HG02759 (cell line): ENCODE results near the gene APAF1.
"Not testable (repeated sequence)": the region's sequence is repeated elsewhere in the genome, so short reads cannot be mapped to it uniquely, and the experiment has no call there.

Experiments used
- ATAC-seq: cut with Tn5 transposase; IDR thresholded peaks from one replicate; pipeline ENCODE4 v1.9.1; 2021; ENCODE audit warnings: mild to moderate bottlenecking, moderate library complexity; ENCODE audit not compliant: unreplicated experiment

The APAF1 gene, protein sequence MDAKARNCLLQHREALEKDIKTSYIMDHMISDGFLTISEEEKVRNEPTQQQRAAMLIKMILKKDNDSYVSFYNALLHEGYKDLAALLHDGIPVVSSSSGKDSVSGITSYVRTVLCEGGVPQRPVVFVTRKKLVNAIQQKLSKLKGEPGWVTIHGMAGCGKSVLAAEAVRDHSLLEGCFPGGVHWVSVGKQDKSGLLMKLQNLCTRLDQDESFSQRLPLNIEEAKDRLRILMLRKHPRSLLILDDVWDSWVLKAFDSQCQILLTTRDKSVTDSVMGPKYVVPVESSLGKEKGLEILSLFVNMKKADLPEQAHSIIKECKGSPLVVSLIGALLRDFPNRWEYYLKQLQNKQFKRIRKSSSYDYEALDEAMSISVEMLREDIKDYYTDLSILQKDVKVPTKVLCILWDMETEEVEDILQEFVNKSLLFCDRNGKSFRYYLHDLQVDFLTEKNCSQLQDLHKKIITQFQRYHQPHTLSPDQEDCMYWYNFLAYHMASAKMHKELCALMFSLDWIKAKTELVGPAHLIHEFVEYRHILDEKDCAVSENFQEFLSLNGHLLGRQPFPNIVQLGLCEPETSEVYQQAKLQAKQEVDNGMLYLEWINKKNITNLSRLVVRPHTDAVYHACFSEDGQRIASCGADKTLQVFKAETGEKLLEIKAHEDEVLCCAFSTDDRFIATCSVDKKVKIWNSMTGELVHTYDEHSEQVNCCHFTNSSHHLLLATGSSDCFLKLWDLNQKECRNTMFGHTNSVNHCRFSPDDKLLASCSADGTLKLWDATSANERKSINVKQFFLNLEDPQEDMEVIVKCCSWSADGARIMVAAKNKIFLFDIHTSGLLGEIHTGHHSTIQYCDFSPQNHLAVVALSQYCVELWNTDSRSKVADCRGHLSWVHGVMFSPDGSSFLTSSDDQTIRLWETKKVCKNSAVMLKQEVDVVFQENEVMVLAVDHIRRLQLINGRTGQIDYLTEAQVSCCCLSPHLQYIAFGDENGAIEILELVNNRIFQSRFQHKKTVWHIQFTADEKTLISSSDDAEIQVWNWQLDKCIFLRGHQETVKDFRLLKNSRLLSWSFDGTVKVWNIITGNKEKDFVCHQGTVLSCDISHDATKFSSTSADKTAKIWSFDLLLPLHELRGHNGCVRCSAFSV (N-terminal part only)

DNA sequence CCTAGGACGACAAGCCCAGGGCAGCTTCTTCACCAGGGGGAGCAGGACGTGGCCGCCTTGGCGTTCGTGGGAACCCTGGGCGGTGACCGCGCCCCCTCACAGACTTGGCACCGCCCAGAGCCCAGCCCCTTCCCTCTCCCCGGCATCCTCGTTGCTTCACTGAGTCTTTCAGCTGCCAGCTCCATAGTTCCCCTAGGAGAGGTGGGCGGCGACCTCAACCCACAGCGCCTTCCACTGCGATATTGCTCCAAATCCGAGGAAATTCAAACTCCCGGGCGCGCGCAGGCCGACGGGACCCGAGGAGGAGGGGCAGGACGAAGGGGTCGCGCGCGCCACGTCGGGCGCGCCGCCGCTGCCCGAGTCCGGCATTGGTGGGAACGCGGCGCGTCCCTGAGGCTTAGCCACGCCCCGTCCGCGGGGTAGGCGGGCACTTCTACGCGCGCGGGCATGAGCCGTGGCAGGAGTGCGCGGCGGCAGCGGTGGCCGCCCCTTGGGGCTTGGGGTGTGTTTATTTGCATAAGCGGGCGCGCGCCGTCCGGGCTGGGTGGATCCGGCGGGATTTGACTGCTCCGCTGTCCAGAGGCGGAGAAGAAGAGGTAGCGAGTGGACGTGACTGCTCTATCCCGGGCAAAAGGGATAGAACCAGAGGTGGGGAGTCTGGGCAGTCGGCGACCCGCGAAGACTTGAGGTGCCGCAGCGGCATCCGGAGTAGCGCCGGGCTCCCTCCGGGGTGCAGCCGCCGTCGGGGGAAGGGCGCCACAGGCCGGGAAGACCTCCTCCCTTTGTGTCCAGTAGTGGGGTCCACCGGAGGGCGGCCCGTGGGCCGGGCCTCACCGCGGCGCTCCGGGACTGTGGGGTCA is at the start of gene APAF1, which contains the start of gene IKBIP:
TSS of gene APAF1 (plus strand) at position 579 of the 860 bp plus-strand sequence. CDS start 3,070 bp downstream, outside the sequence.
TSS of gene IKBIP (minus strand) at position 77 of the 860 bp plus-strand sequence. CDS start 87 bp downstream, outside the sequence.
- ATAC-seq: peak; percentile 85

DNA sequence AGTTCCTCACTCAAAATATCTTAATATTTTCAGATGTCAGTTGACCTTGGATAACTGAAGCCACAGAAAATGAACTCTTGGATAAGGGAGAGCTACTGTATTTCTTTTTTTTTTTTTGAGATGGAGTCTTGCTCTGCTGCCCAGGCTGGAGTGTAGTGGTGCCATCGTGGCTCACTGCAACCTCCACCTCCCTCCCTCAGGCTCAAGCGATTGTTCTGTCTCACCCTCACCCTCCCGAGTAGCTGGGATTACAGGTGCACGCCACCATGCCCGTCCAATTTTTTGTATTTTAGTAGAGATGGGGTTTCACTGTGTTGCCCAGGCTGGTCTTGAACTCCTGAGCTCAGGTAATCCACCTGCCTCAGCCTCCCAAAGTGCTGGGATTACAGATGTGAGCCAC is 47.8 kb upstream of the APAF1 start:
- not testable (repeated sequence) for ATAC-seq

DNA sequence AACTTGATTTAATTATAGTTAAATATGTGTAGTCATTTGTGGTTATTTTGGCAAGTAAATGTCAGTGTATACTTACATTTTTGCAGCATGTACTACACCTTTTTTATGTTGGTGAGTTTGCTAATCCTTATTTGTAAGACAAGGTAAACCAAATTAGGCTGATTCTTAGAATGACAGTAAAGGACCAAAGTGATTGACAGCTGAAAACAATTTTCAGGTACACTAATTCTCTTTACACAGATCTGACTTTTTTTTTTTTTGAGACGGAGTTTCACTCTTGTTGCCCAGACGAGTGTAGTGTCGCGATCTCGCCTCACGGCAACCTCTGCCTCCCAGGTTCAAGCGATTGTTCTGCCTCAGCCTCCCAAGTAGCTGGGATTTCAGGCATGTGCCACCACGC is 43.2 kb upstream of the APAF1 start:
- ATAC-seq: no peak

DNA sequence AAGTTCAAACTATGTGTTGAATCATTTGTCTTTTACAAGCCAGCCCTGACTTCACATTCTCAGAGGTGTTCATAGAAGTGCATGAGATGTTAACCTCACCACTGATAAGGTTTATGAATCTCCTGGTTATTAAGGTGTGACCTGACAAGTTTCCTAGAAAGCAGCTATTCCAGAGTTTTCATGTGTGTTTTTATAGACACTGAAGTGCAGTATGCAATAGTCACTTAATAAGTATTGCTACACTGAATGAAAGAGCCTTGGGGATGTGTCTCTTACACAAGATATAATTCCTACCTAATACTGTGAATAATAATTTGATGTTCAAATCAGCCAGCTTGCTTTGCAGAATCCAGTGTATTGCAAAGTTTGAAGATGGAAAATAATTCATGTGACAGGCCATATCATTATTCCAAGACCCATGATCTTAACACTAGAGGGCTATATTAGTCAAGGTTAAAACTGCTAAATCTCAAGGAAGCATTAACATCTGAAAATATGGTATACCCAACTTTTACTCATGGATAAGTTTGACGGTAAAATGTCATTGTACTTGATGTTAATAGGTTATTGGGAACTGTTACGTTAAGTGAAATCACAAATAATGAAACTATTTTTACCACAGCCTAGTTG is 38.6 kb upstream of the APAF1 start:
- no peak for ATAC-seq

DNA sequence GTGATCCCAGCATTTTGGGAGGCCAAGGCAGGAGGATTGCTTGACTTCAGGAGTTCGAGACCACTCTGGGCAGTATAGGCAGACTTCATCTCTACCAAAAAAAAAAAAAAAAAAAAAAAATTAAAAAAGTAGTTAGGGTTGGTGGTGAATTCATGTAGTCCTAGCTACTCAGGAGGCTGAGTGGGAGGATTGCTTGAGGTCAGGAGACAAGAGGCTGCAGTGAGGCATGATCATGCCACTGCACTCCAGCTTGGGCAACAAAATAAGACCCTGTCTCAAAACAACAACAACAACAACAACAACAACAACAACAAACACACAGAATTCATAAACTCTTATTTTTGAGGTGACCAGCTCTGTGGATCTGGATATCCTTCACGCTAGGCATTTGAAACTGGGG is 34.5 kb upstream of the APAF1 start:
- no peak for ATAC-seq

DNA sequence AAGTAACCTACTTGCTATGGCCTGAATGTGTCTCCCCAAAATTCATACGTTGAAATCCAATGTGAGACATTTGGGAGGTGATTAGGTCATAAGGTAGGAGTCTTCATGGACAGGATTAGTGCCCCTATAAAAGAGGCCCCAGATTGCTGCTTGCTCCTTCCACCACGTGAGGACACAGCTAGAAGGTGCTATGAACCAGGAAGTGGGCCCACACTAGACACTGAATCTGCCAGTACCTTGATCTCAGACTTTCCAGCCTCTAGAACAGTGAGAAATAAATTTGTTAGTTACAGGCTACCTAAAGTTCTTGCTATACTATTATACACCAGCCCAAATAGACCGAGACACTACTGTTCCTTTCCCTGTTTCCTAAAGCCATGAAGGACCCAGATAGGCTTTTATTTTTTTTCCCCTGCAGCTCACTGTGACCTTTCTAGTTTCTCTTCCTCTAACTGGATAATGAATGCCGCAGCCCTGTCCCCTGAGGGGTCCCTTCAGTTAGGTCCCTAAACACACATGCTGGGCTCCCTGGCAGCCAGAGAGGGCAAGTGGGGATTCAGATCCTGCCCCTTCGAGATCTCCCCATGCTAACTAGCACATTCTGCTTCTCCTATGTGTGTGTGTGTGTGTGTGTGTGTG is 32.3 kb upstream of the APAF1 start:
- ATAC-seq: peak; percentile 93

DNA sequence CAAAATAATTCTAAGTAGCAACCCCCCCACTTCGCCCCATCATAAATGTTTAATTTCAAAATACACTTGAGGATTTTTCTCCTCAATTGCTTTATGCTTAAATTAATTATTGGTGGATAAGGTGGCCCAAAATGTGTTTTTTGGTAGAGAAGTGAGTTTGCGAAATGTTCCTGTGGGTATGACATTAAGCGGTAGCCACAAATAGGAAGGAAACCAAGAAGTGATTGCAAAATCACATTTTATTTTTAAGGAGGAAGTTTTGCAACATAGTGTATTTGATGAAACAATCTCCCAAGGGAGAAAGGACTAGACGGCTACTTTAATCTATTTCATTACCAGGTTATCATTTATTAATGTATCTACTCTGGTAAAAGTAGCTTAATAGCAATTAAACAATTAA is 26.1 kb upstream of the APAF1 start:
- ATAC-seq: no peak

DNA sequence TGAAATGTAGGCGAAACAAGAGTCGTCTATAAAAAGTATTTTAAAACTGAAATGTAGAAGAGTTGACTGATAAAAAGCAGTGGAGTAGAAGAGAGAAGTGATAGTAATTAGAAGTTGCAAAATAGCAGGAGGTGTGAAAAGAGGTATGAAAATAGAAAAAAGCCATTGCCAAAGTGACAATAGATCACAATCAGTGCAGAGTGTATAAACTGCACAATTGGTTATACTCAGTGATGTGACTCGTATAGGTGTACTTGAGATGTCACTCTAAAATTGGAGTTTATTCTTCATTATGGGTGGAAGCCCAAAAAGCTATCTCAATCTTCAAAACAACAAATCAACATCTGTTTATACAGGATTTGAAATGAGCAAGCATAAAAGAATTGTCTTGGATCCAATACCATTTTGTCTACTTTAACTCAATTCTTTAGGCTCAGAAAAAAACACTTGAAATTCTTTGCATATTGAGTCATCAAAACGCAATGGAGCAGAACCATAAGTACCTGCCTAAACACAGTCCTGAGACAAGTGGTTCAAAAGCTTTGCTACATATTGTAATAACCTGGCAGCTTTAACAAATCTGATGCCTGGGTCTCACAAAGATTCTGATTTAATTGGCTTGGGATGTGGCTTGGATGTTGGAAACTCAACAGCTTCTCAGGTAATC is 9.3 kb upstream of the APAF1 start:
- peak; percentile 84 for ATAC-seq

DNA sequence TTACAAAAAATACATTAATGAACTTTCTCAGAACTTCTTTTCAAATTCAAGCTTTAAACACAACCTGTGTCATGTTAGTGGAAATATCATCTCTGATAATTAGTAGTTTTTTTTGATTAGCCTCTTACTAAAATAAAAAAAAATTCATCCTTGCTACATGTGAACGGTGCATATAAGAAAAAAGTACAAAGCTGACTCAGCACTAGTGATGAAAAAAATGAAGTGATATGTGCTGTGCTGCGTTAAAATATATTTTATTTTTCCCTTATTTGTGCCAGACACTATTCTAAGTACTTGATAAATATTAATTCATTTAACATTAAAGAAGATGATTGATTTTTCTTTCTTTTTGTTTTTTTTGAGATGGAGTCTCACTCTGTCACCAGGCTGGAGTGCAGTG is 8.0 kb upstream of the APAF1 start:
- ATAC-seq: no peak

DNA sequence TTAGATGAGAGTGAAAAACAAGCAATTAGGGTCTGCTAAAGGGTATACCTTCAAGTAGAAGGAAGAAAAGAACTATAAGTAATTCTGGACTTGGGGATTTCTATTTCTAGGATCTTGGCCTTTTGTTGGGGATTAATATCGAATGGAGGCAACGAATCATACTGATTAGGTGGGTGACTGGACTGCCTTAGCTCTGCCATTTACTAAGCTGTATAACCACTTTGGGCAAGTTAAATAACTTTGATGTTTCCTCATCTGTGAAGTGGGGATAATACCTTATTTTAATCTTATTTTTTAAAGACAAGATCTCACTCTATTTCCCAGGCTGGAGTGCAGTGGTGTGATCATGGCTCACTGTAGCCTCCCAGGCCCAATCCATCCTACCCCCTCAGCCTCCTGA is 7.1 kb upstream of the APAF1 start:
- no peak for ATAC-seq

DNA sequence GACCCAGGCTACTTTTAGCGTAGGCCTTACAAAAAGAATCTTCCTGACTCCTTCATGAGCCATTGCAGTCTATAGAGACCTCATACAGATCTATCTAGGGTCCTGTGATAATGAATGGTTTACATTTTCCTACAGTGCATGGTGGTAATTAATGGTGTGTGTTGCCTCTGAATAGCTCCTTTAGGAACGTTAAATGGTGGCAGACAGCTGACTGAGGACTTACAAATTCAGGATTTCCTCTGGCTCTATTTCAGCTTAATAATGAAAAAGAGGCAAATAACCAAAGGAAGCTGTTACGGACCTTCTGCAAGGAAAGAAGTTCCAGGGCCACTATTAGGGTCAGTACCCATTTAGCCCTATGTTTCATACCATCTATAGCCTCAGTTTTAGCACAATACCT is 5.6 kb upstream of the APAF1 start:
- no peak for ATAC-seq

DNA sequence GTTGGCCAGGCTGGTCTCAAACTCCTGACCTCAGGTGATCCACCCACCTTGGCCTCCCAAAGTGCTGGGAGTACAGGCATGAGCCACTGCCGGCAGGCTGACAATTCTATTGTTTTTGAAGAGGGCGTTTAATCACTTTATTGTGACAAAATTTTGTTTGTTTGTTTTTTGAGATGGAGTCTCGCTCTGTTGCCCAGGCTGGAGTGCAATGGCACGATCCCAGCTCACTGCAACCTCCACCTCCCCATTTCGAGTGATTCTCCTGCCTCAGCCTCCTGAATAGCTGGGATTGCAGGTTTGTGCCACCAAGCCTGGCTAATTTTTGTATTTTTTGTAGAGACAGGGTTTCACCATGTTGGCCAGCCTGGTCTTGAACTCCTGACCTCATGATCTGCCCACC is 2.3 kb upstream of the APAF1 start:
- not testable (repeated sequence) for ATAC-seq

DNA sequence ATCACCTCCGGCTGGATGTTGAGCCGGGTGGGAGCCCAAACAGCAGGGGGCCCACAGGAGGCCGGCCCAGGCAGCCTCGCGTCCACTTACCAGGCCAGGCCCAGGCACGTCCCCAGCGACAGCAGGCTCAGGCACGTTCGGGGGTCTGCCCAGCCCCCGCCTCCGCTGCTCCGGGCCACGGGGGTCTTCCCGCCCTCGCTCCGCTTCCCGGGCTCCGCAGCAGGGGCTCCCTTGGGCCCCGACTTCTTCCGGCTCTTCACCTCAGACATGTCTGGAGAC is 718 bp upstream of the APAF1 start:
- peak; percentile 20 for ATAC-seq

DNA sequence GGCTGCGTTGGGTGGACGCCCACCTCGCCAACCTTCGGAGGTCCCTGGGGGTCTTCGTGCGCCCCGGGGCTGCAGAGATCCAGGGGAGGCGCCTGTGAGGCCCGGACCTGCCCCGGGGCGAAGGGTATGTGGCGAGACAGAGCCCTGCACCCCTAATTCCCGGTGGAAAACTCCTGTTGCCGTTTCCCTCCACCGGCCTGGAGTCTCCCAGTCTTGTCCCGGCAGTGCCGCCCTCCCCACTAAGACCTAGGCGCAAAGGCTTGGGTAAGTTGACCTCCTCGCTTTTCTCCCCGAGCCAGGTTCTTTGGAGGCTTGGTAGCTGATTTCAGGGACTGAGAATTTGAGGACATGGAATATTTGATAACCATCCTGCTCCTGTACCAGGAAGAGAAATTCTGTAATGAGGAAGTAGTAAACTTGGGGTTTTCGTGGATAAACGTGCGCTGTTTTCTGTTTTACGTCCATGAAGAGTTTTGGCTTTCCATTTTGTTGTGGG is 530 bp downstream of the APAF1 start:
- ATAC-seq: peak; percentile 0

DNA sequence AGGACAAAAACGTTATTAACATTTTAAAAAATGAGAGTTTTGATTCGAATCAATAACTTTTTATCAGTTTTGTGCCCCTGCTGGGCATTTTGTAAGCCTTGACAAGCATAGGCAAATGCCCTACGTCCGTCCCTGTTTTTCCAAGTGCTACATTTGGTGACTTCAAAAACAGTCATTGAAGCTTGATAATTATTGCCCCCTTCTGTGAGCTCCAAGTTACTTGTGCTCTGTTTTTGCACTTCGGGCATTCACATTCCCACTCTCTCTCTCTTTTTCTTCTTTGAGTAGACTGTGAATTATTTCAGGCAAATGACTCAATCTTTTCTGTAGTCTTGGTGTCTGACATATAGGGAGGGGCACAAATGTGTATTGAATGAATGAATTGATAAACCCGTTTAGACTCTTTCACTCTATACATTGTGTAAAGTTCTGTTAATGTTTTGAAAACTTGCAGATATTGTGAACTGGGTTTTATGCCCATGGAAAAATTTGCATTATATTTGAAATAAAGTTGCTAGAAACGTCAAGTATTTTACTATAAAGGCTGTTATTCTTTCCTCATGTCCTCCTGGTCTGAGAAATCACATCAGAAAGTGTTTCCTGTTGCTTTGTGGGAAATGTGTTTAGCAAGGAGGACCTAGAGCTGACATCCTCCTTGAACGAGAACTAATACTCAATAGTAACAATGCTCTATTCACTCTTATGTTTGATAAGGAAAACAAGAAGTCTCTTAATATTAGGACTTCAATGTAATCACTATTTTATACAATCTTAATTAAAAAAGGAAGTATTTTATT is 1.4 kb downstream of the APAF1 start:
- no peak for ATAC-seq

DNA sequence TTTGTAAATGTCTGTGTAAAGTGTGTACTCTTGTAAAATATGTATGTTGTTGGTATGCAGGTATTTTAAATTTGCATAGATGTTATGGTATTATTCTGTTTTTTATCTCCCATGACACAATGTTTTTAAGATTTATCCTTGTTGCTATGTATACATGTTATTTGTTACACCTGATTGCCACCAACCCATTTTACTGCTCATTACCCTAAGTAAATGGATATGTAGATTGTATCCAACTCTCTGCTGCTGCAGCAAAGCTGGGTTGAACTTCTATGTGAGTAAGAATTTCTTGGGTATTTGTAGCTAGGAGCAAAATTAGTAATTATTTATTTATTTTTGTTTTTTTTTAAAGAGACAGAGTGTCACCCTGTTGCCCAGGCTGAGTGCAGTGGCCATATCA is 6.2 kb downstream of the APAF1 start:
- ATAC-seq: no peak

DNA sequence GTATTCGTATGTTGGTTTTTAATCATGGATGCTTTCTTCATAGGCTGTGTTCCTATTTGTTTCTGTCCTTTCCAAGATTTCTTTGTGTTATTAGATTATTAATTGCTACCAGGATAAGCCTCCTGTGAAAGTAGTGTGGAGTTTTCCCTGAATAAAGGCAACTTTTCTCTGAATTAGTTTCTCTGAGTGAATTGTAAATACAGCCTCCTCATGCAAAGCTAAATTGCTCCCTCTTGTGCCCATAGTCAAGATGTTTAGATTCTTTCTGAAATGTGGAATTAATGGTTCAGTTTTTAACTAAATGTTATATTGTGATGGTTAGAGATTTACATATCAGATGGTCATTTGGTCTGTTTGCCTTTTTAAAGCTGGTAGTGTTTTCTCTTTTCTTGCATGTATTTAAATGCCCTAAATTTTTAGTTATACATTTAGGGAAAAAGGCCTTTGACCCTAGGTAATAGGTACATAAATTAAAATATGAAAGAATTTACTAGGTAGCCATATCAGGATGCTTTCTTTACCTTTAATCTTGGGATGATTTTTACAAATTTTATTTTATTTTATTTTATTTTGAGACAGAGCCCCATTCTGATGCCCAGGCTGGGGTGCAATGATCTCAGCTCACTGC is 8.9 kb downstream of the APAF1 start:
- no peak for ATAC-seq
